Activated T-helper 17 cell treated with anti-CD3 and anti-CD28 coated beads, Interleukin-2, amount 50 U/mL, for 72 hours (primary cell): ENCODE measurements around the gene MAPK8. TPM values are rescaled to one million over a fixed set of nuclear protein-coding genes. Genes with fewer than 3 reads are reported as not detected.

ENCODE experiments used
- ATAC-seq: fragments of 150-1000 bp; cut with Tn5 transposase; replicated peaks from 2 replicates; pipeline ENCODE4 v1.10.0; 2021; ENCODE audit warnings: mild to moderate bottlenecking, moderate library complexity
- H3K27ac Mint-ChIP-seq: one replicate; pipeline ENCODE4 v1.8.0; 2022; ENCODE audit warnings: mixed read lengths
- H3K27me3 Mint-ChIP-seq: one replicate; pipeline ENCODE4 v1.8.0; 2022; ENCODE audit warnings: mixed read lengths
- H3K36me3 Mint-ChIP-seq: one replicate; pipeline ENCODE4 v1.8.0; 2022; ENCODE audit warnings: low read depth, mild to moderate bottlenecking, mixed read lengths
- H3K4me1 Mint-ChIP-seq: one replicate; pipeline ENCODE4 v1.8.0; 2022; ENCODE audit warnings: mixed read lengths
- H3K4me3 Mint-ChIP-seq: one replicate; pipeline ENCODE4 v1.8.0; 2022; ENCODE audit warnings: mild to moderate bottlenecking, mixed read lengths
- H3K9me3 Mint-ChIP-seq: one replicate; pipeline ENCODE4 v1.8.0; 2022; ENCODE audit warnings: mixed read lengths
- total RNA-seq, 2 donors: library from RNA; stranded (reverse); gene quantifications; one replicate each; pipeline ENCODE4 v1.2.3, GENCODE V29; 2022

The MAPK8 gene
- total RNA-seq, 2 donors from 2014 or later, result 36.4 to 41.7 TPM

DNA sequence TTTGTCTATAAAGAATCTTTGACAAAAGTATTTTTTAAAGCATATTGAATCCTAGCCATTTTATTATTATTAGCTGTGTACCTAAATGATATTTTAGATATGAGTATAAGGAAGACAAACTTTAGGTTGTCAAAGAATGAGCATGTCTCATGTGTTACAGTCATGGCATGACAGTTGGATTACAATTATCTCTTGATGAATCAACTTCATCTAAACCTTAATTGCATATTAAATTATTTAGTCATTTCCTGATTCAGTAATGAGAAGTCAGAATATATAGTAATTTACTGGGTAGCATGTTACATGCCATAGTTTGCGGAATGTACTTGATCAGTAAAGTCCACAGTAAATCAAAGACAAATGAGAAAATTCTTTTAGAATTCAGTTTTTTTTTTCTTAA, 59.2 kb downstream of the MAPK8 start:
- Mint-ChIP-seq H3K36me3 (no peaks in the 10 kb centered on the region), H3K4me3 (no peak overlapping the region), H3K27ac (no peak overlapping the region), H3K4me1 (no peaks in the 10 kb centered on the region), H3K9me3 (no peaks in the 10 kb centered on the region), H3K27me3 (no peaks in the 10 kb centered on the region)
- no peak for ATAC-seq

DNA sequence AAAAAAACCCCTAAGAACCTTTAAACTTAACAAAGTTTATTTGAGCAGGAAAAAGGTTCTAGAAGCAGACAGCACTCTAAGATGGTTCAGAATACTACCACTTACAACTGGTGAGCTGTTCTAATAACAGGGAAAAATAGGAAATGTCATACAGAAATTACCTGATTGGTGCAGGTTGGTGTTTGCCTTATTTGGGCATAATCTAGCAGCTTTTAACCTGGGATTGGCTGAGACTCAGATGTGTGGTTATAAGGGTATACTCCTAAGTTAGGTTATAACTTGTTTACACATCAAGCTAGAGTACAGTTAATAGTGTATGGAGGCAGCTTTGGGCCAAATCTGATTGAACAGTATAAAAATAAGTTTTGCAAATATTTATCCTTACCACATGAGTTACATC, 59.8 kb downstream of the MAPK8 start:
- Mint-ChIP-seq H3K4me3 (no peak overlapping the region), H3K4me1 (no peaks in the 10 kb centered on the region), H3K36me3 (no peaks in the 10 kb centered on the region), H3K27me3 (no peaks in the 10 kb centered on the region), H3K9me3 (no peaks in the 10 kb centered on the region), H3K27ac (no peak overlapping the region)
- ATAC-seq, result no peak

DNA sequence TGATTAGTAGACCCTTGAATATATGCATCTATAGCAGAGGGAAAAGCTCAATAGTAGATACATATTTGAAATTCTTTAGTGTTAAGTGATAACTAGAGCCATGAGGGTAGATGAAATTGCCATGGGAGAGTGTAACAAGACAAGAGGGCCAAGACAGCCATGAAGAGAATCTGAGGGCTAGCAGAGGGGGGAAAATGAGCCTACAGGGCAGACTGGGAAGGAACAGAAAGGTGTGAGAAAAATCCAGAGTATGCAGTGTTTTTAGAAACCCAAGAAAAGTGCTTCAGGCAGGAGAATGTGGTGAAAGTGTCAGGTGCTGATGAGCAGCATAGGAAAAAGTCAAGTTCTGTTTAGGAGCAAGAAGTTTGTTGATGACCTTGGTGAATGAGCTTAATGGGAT, 63.0 kb downstream of the MAPK8 start:
- Mint-ChIP-seq H3K4me3 (no peak overlapping the region), H3K9me3 (peaks cover 8% of the 10 kb centered on the region), H3K4me1 (no peaks in the 10 kb centered on the region), H3K36me3 (no peaks in the 10 kb centered on the region), H3K27ac (no peak overlapping the region), H3K27me3 (no peaks in the 10 kb centered on the region)
- no peak for ATAC-seq

DNA sequence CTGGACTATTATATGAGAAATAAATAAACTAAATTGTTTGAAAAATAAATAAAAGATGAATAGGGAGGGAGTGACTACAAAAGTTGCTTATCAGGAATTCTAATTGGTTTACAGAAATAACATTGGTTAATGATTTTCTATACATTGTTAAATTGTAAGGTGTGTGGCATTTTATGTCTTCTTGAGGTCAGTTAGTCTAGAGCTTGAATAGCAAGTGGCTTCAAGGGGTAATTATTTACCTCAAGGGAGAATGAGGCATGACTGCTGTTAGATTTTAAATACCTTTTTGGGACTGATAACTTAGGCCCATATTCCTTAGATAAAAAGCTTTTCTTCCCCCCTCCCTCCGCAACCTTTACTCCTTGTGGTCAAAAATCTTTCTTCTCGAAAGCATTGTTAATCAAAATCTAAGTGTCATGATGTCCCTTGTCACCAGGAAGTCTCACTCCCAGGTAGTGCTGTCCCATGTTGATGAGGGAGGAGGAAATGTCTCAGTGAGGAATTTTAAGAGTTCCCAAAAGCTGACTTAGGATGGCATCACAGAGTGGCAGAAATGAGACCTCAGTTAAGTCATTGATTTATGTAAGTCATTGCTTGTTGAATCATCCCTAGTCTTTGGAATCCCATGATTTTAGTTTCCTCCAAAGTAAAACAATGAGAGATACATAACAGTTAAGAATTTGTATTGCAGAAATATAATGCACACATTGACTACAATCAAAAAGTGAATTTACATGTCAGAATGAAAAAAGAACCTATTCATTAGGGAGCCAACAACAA, 71.5 kb downstream of the MAPK8 start:
- Mint-ChIP-seq H3K4me3 (no peak overlapping the region), H3K36me3 (no peaks in the 10 kb centered on the region)

DNA sequence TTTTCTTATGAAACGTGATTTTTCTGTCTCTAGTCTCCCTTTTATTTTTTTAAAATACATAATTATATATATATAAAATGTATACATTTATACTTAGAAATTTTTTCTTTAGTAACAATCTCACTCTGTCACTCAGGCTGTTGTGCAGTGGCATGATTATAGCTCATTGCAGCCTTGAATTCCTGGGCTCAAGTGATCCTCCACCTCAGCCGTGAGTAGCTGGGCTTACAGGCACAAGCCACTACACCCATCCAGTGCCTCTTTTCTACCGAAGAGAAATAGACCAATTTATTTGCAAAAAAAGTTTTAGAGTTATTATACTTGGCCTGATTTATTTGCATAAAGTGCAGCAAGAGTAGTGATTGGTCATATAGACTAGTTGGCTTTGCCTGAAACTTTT, 72.2 kb downstream of the MAPK8 start:
- no peak for ATAC-seq
- H3K4me1 Mint-ChIP-seq, result peaks cover 4% of the 10 kb centered on the region
- H3K9me3 Mint-ChIP-seq, result peaks cover 9% of the 10 kb centered on the region
- H3K4me3 Mint-ChIP-seq, result no peak overlapping the region
- H3K27ac Mint-ChIP-seq, result no peak overlapping the region
- H3K36me3 Mint-ChIP-seq, result no peaks in the 10 kb centered on the region
- no peaks in the 10 kb centered on the region for H3K27me3 Mint-ChIP-seq

More for the DNA sequence above, 71.5 kb downstream of the MAPK8 start:
- Mint-ChIP-seq H3K27ac (no peak overlapping the region), H3K4me1 (peaks cover 4% of the 10 kb centered on the region), H3K9me3 (peaks cover 9% of the 10 kb centered on the region), H3K27me3 (no peaks in the 10 kb centered on the region)
- no peak for ATAC-seq

DNA sequence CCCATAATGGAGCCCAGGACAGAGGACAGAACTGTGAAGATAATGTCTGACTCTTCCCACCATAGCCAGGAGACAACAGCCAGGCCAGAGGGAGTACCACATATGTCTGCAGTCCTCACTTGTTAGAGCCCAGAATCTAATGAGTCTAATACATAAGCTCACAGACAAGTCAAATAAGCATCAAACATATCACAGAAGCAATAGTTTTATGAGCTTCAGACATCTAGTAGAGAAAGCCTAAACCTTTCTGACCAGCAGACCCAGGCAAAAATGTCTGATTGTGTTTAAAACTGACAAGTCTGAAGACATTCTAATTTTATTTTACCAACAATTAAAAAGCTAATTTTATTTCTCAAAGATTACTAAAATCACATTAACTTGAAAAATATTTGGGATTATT, 75.5 kb downstream of the MAPK8 start:
- H3K36me3 Mint-ChIP-seq, result no peaks in the 10 kb centered on the region
- H3K27me3 Mint-ChIP-seq, result no peaks in the 10 kb centered on the region
- H3K27ac Mint-ChIP-seq, result no peak overlapping the region
- H3K9me3 Mint-ChIP-seq, result no peaks in the 10 kb centered on the region
- peaks cover under 1% of the 10 kb centered on the region for H3K4me1 Mint-ChIP-seq
- no peak for ATAC-seq
- no peak overlapping the region for H3K4me3 Mint-ChIP-seq

DNA sequence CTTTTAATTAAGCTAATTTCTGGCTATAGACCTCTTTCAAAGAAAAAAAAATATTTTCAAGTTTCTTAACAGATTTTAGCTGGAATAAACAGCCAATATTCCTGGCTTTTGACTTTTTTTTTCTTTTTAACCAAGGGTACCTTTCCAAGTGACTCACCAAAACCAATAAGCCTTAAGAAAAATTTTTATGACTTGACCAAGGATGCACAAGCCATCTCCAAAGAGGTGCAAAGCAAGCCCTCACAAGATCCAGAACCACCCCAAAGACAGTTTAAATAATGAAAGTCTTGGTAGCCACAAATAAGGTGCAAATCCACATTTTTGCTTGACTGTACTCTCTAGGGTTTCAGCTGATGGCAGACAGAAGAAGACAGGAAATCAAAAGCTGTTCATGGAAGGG, 76.5 kb downstream of the MAPK8 start:
- no peak overlapping the region for H3K4me3 Mint-ChIP-seq
- no peaks in the 10 kb centered on the region for H3K9me3 Mint-ChIP-seq
- no peaks in the 10 kb centered on the region for H3K36me3 Mint-ChIP-seq
- no peaks in the 10 kb centered on the region for H3K4me1 Mint-ChIP-seq
- H3K27ac Mint-ChIP-seq, result no peak overlapping the region
- ATAC-seq, result no peak
- no peaks in the 10 kb centered on the region for H3K27me3 Mint-ChIP-seq

DNA sequence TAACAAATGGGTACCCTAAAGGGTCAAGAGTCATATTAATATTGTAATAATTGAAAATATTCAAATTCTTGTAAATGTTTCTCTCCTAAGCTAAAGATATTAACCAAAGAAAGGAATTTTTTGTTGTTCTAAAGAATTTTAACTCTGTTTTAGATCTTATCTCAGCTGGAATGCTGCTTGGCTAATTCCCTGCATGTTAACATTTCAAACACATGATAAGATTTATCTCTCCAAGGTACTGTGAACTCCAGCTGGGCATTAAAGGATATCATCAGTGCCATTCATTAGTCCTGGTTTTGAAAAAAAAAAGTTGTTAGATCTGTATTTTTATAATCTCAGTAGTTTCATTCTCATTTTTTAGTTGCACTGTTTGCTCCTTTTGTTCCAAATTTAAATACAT, 76.9 kb downstream of the MAPK8 start:
- no peaks in the 10 kb centered on the region for H3K36me3 Mint-ChIP-seq
- no peaks in the 10 kb centered on the region for H3K27me3 Mint-ChIP-seq
- no peak for ATAC-seq
- H3K4me3 Mint-ChIP-seq, result no peak overlapping the region
- no peak overlapping the region for H3K27ac Mint-ChIP-seq
- no peaks in the 10 kb centered on the region for H3K9me3 Mint-ChIP-seq
- no peaks in the 10 kb centered on the region for H3K4me1 Mint-ChIP-seq

DNA sequence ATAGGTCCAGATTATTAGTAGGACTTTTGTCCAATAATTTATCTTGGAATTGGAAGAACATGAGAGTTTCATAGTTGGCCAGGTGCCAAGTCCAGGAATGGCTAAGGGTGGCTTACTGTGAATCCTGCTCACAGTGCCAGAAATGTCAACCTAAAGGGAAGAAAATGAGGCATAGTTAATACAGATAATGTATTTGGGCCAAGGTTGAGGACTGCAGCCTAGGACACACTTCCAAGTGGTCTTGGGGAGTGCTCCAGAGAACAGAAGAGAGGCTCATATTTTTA, 78.2 kb downstream of the MAPK8 start:
- Mint-ChIP-seq H3K27me3 (no peaks in the 10 kb centered on the region), H3K4me1 (peaks cover 7% of the 10 kb centered on the region), H3K9me3 (no peaks in the 10 kb centered on the region), H3K36me3 (no peaks in the 10 kb centered on the region), H3K4me3 (no peak overlapping the region), H3K27ac (no peak overlapping the region)
- no peak for ATAC-seq

DNA sequence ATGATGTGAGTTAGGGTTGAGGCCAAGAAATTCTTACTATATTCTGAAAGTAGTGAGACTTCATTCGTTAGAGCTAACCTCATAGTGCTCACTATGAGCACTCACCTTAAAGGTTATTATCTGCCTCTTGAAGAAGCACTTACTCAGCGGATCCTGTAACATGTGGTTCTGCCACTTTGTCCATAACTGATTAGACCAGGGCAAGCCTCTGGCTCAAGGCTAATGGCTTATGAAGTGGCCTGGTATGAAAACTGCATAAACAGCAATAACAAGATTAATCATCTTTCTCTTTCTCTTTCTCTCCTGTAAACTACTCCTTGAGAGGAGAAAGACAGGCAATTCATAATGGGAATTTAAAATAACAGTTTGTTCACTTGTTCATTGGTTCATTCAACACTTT, 82.8 kb downstream of the MAPK8 start:
- peaks cover 30% of the 10 kb centered on the region for H3K4me1 Mint-ChIP-seq
- no peaks in the 10 kb centered on the region for H3K36me3 Mint-ChIP-seq
- no peaks in the 10 kb centered on the region for H3K27me3 Mint-ChIP-seq
- H3K4me3 Mint-ChIP-seq, result peak overlapping the region; percentile 1
- no peaks in the 10 kb centered on the region for H3K9me3 Mint-ChIP-seq
- peak overlapping the region; percentile 3 for H3K27ac Mint-ChIP-seq
- peak; percentile 81 for ATAC-seq

DNA sequence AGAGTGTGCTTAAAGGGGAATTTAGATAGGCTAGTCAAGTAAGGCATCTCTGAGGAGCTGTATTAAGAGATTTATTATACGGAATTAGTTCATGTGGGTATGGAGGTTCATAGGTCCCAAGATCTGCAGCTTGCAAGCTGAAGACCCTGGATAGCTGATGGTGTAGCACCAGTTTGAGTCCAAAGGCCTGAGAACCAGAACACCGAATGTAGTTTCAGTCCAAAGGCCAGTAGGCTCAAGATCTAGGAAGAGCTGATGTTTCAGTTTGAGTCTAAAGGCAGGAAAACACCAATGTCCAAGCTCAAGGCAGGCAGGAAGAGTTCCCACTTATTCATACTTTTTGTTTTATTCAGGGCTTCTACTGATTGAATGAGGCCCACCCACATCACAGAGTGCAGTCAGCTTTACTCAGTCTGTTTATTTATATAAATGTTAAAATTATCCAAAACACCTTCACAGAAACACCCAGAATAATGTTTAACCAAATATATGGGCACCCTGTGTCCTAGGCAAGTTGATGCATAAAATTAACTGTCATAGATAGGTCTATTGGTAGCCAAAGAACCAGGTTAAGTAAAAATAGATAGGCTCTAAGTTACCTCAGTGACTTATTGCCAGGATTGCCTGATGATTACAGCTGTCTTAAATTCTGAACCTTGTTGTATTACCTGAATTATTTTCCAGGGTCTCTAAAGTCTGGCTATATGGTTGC, 83.5 kb downstream of the MAPK8 start:
- no peak for ATAC-seq
- H3K4me3 Mint-ChIP-seq, result peak overlapping the region; percentile 10
- no peaks in the 10 kb centered on the region for H3K36me3 Mint-ChIP-seq
- no peaks in the 10 kb centered on the region for H3K9me3 Mint-ChIP-seq
- no peaks in the 10 kb centered on the region for H3K27me3 Mint-ChIP-seq
- peaks cover 30% of the 10 kb centered on the region for H3K4me1 Mint-ChIP-seq
- H3K27ac Mint-ChIP-seq, result peak overlapping the region; percentile 3

DNA sequence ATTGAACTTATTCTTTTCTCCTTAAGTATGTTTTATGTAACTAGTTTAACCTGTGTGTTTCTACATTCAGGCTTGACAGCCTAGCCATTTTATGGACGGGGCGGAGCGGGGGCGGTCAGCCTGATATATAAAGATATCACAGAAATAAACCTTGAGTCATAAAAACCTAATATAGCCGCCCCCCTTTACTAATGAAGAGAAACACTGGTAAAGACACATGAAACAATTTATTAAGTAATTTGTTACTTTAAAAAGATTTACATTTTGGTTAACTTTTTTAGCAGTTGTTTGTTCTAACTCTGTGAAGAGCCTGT, 84.0 kb downstream of the MAPK8 start:
- Mint-ChIP-seq H3K4me3 (peak overlapping the region; percentile 10), H3K27ac (no peak overlapping the region), H3K9me3 (no peaks in the 10 kb centered on the region), H3K4me1 (peaks cover 30% of the 10 kb centered on the region), H3K36me3 (no peaks in the 10 kb centered on the region), H3K27me3 (no peaks in the 10 kb centered on the region)
- no peak for ATAC-seq

DNA sequence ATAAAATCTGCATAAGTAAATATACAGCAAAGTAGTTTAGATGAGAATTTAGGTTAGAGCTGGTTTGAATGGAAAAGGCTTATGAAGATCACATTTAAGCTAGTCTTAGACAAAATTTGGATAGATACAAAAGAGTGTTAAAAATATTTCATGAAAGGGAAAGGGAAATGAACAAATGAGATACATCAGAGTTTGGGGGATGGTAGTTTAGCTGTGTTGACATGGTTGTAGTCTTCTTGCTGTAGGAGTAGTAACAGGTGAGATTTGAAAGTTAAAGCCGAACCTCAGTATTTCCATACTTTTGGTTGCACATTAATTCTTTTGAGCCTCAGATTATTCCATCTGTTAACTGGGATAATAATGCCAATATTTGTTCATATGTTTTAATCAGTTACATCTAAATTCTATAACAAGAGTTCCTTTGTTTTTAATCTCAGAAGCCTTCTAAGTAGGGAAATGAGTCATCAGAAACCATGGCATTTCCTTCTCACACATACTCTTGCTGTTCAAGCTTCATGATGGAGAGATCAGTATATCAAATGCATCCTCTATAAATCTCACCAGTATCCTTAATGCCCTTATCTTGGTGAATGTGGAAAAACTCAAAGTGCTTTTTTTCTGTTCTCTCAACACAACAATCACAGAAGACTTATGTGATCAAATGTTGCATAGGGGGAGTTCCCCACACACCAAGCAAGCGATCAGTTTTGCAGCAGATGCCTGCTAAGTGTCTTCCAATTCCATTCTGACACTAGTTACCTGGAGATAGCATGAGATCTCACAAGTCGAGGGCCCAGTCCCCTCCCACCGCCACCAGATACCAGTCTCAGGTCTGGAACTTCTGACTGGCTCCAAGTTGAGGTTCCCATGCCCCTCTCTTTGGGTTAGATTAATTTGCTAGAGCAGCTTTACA, 84.7 kb downstream of the MAPK8 start:
- peak overlapping the region; percentile 10 for H3K4me3 Mint-ChIP-seq

DNA sequence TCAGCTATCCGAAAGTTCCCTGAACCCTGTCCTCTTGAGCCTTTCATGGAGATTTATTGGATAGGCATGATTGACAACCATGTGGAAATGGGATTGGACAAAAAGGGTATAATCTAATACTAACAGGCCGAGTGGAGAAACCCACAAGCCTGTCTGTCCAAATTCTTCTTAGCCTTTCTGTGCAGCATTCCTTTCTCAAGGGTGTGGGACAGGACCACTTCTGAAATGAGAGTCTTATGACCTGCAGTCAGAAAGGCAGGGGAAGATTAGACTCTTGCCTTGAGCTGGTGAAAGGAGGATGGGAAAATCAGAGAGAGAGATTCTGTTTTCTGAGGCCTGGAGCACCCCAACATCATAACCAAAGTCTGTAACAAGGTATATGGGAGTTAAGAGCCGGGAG, 85.5 kb downstream of the MAPK8 start:
- H3K4me3 Mint-ChIP-seq, result no peak overlapping the region
- H3K4me1 Mint-ChIP-seq, result peaks cover 30% of the 10 kb centered on the region
- ATAC-seq, result no peak
- H3K9me3 Mint-ChIP-seq, result no peaks in the 10 kb centered on the region
- H3K27me3 Mint-ChIP-seq, result no peaks in the 10 kb centered on the region
- no peaks in the 10 kb centered on the region for H3K36me3 Mint-ChIP-seq
- no peak overlapping the region for H3K27ac Mint-ChIP-seq

More for the DNA sequence above, 84.7 kb downstream of the MAPK8 start:
- no peaks in the 10 kb centered on the region for H3K9me3 Mint-ChIP-seq
- peak; percentile 73 for ATAC-seq
- no peaks in the 10 kb centered on the region for H3K27me3 Mint-ChIP-seq
- peaks cover 30% of the 10 kb centered on the region for H3K4me1 Mint-ChIP-seq
- no peak overlapping the region for H3K27ac Mint-ChIP-seq
- no peaks in the 10 kb centered on the region for H3K36me3 Mint-ChIP-seq

DNA sequence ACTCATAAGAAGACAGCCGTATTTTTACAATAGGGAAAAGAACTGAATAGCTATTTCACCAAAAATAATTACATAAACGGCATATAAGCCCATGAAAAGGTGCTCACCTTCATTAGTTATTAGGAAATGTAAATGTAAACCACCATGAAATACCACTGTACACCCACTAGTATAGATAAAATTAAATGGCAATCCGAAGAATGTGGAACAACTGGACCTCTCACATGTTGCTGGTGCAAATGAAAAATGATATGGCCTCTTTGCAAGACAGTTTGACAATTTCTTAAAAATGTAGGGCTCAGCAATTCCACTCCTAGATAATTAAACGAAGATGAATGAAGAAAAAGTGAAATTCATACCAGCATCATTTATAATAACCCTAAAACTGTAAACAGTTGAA, 91.8 kb downstream of the MAPK8 start:
- Mint-ChIP-seq H3K36me3 (no peaks in the 10 kb centered on the region), H3K4me1 (peaks cover 14% of the 10 kb centered on the region), H3K9me3 (no peaks in the 10 kb centered on the region), H3K27me3 (no peaks in the 10 kb centered on the region), H3K27ac (no peak overlapping the region), H3K4me3 (no peak overlapping the region)
- ATAC-seq, result no peak
